A673 (cell line): Measurements from ENCODE around the gene CXADR.

Experiments used
- EZH2 ChIP-seq: fragments of 200-600 bp; sonication (generic); IDR thresholded peaks from 2 replicates; pipeline ENCODE4 v1.6.1; 2017; ENCODE audit warnings: borderline replicate concordance, low read depth, mild to moderate bottlenecking, mixed read lengths, antibody characterized with exemption, low read length; ENCODE audit not compliant: poor library complexity, severe bottlenecking
- TF ChIP-seq, protein P1 (sequence below): fragments of 300-800, 200-600 bp; sonication (generic); conservative IDR thresholded peaks from 2 replicates; pipeline ENCODE4 v1.5.1; 2017; ENCODE audit warnings: low read depth, mild to moderate bottlenecking, antibody characterized with exemption, low read length, moderate library complexity, mixed read lengths

GRCh38 chr21:17472592-17473271 lies 40.1 kb upstream of the CXADR start:
- TF ChIP-seq, protein P1, sequence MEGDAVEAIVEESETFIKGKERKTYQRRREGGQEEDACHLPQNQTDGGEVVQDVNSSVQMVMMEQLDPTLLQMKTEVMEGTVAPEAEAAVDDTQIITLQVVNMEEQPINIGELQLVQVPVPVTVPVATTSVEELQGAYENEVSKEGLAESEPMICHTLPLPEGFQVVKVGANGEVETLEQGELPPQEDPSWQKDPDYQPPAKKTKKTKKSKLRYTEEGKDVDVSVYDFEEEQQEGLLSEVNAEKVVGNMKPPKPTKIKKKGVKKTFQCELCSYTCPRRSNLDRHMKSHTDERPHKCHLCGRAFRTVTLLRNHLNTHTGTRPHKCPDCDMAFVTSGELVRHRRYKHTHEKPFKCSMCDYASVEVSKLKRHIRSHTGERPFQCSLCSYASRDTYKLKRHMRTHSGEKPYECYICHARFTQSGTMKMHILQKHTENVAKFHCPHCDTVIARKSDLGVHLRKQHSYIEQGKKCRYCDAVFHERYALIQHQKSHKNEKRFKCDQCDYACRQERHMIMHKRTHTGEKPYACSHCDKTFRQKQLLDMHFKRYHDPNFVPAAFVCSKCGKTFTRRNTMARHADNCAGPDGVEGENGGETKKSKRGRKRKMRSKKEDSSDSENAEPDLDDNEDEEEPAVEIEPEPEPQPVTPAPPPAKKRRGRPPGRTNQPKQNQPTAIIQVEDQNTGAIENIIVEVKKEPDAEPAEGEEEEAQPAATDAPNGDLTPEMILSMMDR, result no peak
- TF ChIP-seq EZH2, result no peak
